ENCODE measurements around the gene ABCD3.

GRCh38 chr1:94416901-94417727 is 1.1 kb upstream of the ABCD3 start:
- TF ChIP-seq CTCF (IDR thresholded peaks at IDR 0.05) (no peak), POLR2A (IDR thresholded peaks at IDR 0.05) (no peak)

All from right lobe of liver (tissue), 4 donors.